GM23248 (cell line): ENCODE data around the gene CMAS. TPM values are rescaled to one million over a fixed set of nuclear protein-coding genes. Genes with fewer than 3 reads are reported as not detected.

Source experiments
- DNase-seq: peaks from one replicate; pipeline ENCODE4 v3.0.0-alpha.2; 2015
- H2AFZ ChIP-seq: fragments of 200-600 bp; sonication (generic); 2 replicates; pipeline ENCODE4 v1.6.1; 2016; ENCODE audit warnings: antibody characterized with exemption
- H3F3A ChIP-seq: fragments of 200-600 bp; sonication (generic); 2 replicates; pipeline ENCODE4 v1.6.1; 2016; ENCODE audit warnings: mild to moderate bottlenecking, antibody characterized with exemption, mixed run types; ENCODE audit not compliant: insufficient read depth
- H3K27ac ChIP-seq: fragments of 200-600 bp; sonication (generic); 2 replicates; pipeline ENCODE4 v1.5.1; 2016; ENCODE audit warnings: mild to moderate bottlenecking
- H3K27me3 ChIP-seq: fragments of 200-600 bp; sonication (generic); replicated peaks from 2 replicates; pipeline ENCODE4 v1.6.1; 2016; ENCODE audit warnings: mild to moderate bottlenecking; ENCODE audit not compliant: insufficient read depth
- H3K36me3 ChIP-seq: fragments of 200-600 bp; sonication (generic); 2 replicates; pipeline ENCODE4 v1.6.1; 2016; ENCODE audit warnings: low read depth, mild to moderate bottlenecking
- H3K4me1 ChIP-seq: fragments of 200-600 bp; sonication (generic); 2 replicates; pipeline ENCODE4 v1.6.1; 2016; ENCODE audit warnings: mild to moderate bottlenecking; ENCODE audit not compliant: insufficient read depth
- H3K4me2 ChIP-seq: fragments of 200-600 bp; sonication (generic); one replicate; pipeline ENCODE4 v1.6.1; 2016; ENCODE audit warnings: mild to moderate bottlenecking; ENCODE audit not compliant: unreplicated experiment
- H3K4me3 ChIP-seq: fragments of 200-600 bp; sonication (generic); 2 replicates; pipeline ENCODE4 v1.5.1; 2016; ENCODE audit warnings: mild to moderate bottlenecking
- H3K79me2 ChIP-seq: fragments of 200-600 bp; sonication (generic); 2 replicates; pipeline ENCODE4 v1.6.1; 2016; ENCODE audit warnings: mild to moderate bottlenecking; ENCODE audit not compliant: insufficient read depth
- H3K9ac ChIP-seq: fragments of 200-600 bp; sonication (generic); 2 replicates; pipeline ENCODE4 v1.6.1; 2016; ENCODE audit warnings: mild to moderate bottlenecking
- H3K9me2 ChIP-seq: fragments of 200-600 bp; sonication (generic); 2 replicates; pipeline ENCODE4 v1.6.1; 2016; ENCODE audit warnings: mixed run types, mild to moderate bottlenecking, moderate library complexity; ENCODE audit not compliant: insufficient read depth
- H3K9me3 ChIP-seq: fragments of 200-600 bp; sonication (generic); one replicate; pipeline ENCODE4 v1.6.1; 2017; ENCODE audit warnings: low read depth
- H4K20me1 ChIP-seq: fragments of 200-600 bp; sonication (generic); 2 replicates; pipeline ENCODE4 v1.6.0; 2016; ENCODE audit not compliant: insufficient read depth
- EZH2 ChIP-seq: fragments of 200-600 bp; sonication (generic); IDR thresholded peaks from 2 replicates; pipeline ENCODE4 v1.6.1; 2018; ENCODE audit warnings: antibody characterized with exemption, mild to moderate bottlenecking; ENCODE audit not compliant: insufficient read depth, poor library complexity, severe bottlenecking
- EZH2phosphoT487 ChIP-seq: fragments of 200-600 bp; sonication (generic); IDR thresholded peaks from 2 replicates; pipeline ENCODE4 v1.6.1; 2018; ENCODE audit warnings: antibody characterized with exemption, moderate library complexity, mild to moderate bottlenecking, low read depth; ENCODE audit not compliant: insufficient read depth
- WGBS, 2 experiments: methylation state at CpG; one replicate each; pipeline ENCODE4 v1.1.6; 2015 to 2017; ENCODE audit warnings: low lambda C conversion rate in 2 of 2, low coverage in 1 of 2; ENCODE audit errors: missing lambda C conversion rate in 2 of 2; 5-methylcytosine and 5-hydroxymethylcytosine counted together
- in situ Hi-C: fragments of 300-500 bp; cut with MboI; formaldehyde crosslinking; loops from 2 replicates; pipeline ENCODE4 v1.15.0; 2020
- polyA plus RNA-seq: library from polyadenylated mRNA; unstranded; fragments of >200 nt; fragmentation: Nextera tagmentation; extraction: Ambion mirVana; gene quantifications from 2 replicates; pipeline ENCODE4 v1.2.1, GENCODE V29; 2016
- total RNA-seq: library from RNA; depleted of rRNA; stranded (reverse); fragments of >200 nt; shearing (Covaris generic); gene quantifications from 2 replicates; pipeline ENCODE4 v1.2.3, GENCODE V29; 2014

The CMAS gene
- total and polyA plus RNA-seq, 2 experiments from 2014 or later, result 30.4 to 61.3 TPM

DNA sequence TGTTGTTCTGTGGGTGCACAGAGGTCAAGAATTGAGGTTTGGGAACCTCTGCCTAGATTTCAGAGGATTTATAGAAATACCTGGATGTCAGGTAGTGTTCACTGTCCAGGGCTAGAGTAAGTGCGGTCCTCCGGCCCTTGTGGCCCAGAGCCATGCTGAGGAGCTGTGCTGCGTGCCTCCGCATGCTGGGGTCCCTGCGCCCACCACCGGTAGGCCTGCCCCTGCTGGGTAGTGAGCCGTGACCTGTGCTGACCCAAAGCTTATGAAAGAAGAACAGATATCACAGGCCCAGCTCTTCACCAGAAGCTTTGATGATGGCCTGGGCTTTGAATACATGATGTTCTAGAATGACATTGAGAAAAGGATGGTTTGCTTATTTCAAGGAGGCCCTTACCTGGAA is 37.8 kb upstream of the CMAS start:
- TF ChIP-seq EZH2phosphoT487 (no peak), EZH2 (no peak)
- Histone ChIP-seq H3K9me2 (no peaks in the 10 kb centered on the region), H3F3A (no peaks in the 10 kb centered on the region), H2AFZ (no peak overlapping the region), H3K9ac (no peak overlapping the region), H3K27me3 (no peaks in the 10 kb centered on the region), H3K4me3 (no peak overlapping the region), H3K9me3 (no peaks in the 10 kb centered on the region), H3K27ac (no peak overlapping the region), H4K20me1 (no peaks in the 10 kb centered on the region), H3K4me2 (no peak overlapping the region), H3K4me1 (no peaks in the 10 kb centered on the region), H3K36me3 (no peaks in the 10 kb centered on the region), H3K79me2 (no peaks in the 10 kb centered on the region)
- WGBS, 2 experiments, result 71 to 74% methylated on average over 7 of the region's 7 CpGs
- DNase-seq, result no peak
- in situ Hi-C loops, result no loop called here

DNA sequence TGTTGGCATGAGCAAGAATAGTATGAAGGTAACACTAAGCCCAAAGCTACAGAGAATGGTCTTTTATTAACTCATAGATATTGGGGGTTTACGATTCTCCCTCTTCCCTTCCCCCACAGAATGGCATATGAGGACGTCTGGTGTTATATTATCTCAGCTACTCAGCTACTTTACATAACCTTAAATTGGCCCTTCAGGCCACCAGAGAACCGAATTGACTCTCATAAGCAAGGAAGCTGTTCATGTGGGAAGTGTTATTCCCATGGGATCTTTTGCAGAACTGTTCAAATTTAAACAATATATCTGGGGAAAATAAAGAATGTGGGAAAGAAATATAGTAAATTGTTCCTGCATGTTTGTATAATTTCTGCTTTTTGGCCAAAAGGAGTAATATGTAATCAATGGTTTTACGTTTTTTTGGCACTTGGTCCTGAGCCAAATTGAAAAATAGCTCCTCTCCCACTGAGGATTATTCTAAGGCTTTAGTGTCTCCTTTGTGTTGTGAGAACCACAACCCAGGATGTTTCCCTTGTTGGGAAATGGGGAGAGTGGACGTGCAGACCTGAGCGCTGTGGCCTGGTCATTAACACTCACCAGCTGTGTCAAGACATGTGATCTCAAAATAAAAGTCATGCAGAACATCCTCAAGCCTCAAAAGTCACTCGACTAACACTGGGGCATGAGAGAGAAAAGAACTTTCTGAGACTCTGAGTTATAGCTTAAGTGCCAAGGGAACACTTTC is 31.8 kb upstream of the CMAS start:
- Histone ChIP-seq H3K4me3 (no peak overlapping the region), H3K9me2 (no peaks in the 10 kb centered on the region), H3K36me3 (no peaks in the 10 kb centered on the region), H3K9ac (no peak overlapping the region), H4K20me1 (no peaks in the 10 kb centered on the region), H2AFZ (peak overlapping the region; percentile 38; the same call in 1 of the 2 replicates), H3K4me1 (peaks cover 3% of the 10 kb centered on the region; the same call in 1 of the 2 replicates), H3K79me2 (no peaks in the 10 kb centered on the region), H3K27ac (no peak overlapping the region), H3F3A (no peaks in the 10 kb centered on the region), H3K4me2 (no peak overlapping the region), H3K27me3 (no peaks in the 10 kb centered on the region), H3K9me3 (no peaks in the 10 kb centered on the region)
- DNase-seq, result no peak
- in situ Hi-C loops, result no loop called here
- TF ChIP-seq EZH2 (no peak), EZH2phosphoT487 (no peak)
- 39 to 43% methylated on average over 7 of the region's 7 CpGs for WGBS, 2 experiments

DNA sequence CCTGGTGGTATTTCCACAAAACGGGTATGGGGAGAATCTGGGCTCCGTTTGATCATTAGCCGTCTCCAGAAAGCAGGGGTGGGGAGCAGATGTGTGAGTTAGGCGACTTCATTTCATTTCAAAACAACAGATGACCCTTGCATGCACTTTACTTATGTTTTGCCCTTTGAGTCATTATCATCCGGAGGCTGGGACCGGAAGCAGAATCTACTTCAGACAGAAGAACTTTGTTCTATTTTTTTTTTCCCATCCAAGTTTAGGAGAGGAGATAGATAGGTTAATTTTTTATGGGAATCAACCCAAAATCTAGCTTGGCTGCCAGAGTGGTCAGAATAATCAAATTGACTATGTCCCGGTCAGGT is 31.3 kb upstream of the CMAS start:
- peak overlapping the region; percentile 38; the same call in 1 of the 2 replicates for H2AFZ ChIP-seq
- in situ Hi-C loops, result no loop called here
- TF ChIP-seq EZH2phosphoT487 (no peak), EZH2 (no peak)

DNA sequence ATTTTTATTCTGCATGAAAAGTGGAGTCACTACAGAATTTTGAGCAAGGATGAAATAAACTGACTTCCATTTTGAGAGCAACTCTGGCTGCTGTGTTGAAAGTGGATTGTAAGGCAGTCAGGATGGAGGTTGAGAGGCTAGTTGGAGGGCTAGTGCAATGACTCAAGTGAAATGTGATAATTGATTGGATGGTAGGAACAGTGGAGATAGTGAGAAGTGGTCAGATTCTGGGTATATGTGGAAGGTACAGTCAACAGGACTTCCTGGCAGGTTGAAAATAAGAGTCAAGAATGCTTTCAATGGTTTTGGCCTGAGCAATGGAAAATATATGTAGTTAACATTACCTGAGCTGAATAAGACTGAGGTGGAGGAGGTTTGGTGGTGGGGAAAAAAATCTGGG is 29.0 kb upstream of the CMAS start:
- no peaks in the 10 kb centered on the region for H3K27me3 ChIP-seq
- TF ChIP-seq EZH2phosphoT487 (no peak), EZH2 (no peak)
- no peak for DNase-seq
- H3F3A ChIP-seq, result no peaks in the 10 kb centered on the region
- no peak overlapping the region for H3K4me3 ChIP-seq
- H3K9me3 ChIP-seq, result no peaks in the 10 kb centered on the region
- H3K27ac ChIP-seq, result no peak overlapping the region
- no peaks in the 10 kb centered on the region for H3K36me3 ChIP-seq
- H4K20me1 ChIP-seq, result no peaks in the 10 kb centered on the region
- no peaks in the 10 kb centered on the region for H3K79me2 ChIP-seq
- no peak overlapping the region for H3K9ac ChIP-seq
- H3K9me2 ChIP-seq, result no peaks in the 10 kb centered on the region
- no peak overlapping the region for H2AFZ ChIP-seq
- H3K4me2 ChIP-seq, result no peak overlapping the region
- in situ Hi-C loops, result no loop called here
- H3K4me1 ChIP-seq, result peaks cover 9% of the 10 kb centered on the region; the same call in 1 of the 2 replicates

More for the DNA sequence above, 31.3 kb upstream of the CMAS start:
- H3K27me3 ChIP-seq, result no peaks in the 10 kb centered on the region
- no peak overlapping the region for H3K9ac ChIP-seq
- no peaks in the 10 kb centered on the region for H3F3A ChIP-seq
- H3K4me3 ChIP-seq, result no peak overlapping the region
- H3K79me2 ChIP-seq, result no peaks in the 10 kb centered on the region
- no peaks in the 10 kb centered on the region for H3K9me3 ChIP-seq
- 46 to 47% methylated on average over 7 of the region's 7 CpGs for WGBS, 2 experiments
- H3K4me1 ChIP-seq, result peaks cover 3% of the 10 kb centered on the region; the same call in 1 of the 2 replicates
- H3K27ac ChIP-seq, result no peak overlapping the region
- no peaks in the 10 kb centered on the region for H3K36me3 ChIP-seq
- H3K9me2 ChIP-seq, result no peaks in the 10 kb centered on the region
- H3K4me2 ChIP-seq, result no peak overlapping the region
- H4K20me1 ChIP-seq, result no peaks in the 10 kb centered on the region
- DNase-seq, result peak; percentile 19
